ENCODE results near the gene FSIP1.

FSIP1 gene

GRCh38 chr15:39714251-39714650 lies 68.4 kb downstream of the FSIP1 start:
- DNase-seq = no peak

- no peak for DNase-seq
These were observed 68.8 kb downstream of the FSIP1 start for GRCh38 chr15:39713846-39714245.

- DNase-seq = no peak
These were observed 72.0 kb downstream of the FSIP1 start for GRCh38 chr15:39710681-39711080.

- DNase-seq = no peak
These were observed 72.7 kb downstream of the FSIP1 start for GRCh38 chr15:39709941-39710340.

- no peak for DNase-seq
These were observed 76.4 kb downstream of the FSIP1 start for GRCh38 chr15:39706206-39706605.

- DNase-seq = no peak
These were observed 78.0 kb downstream of the FSIP1 start for GRCh38 chr15:39704689-39705088.

GRCh38 chr15:39704235-39704634 lies 78.4 kb downstream of the FSIP1 start:
- no peak for DNase-seq

GRCh38 chr15:39701988-39702387 lies 80.7 kb downstream of the FSIP1 start:
- no peak for DNase-seq

GRCh38 chr15:39700375-39700700 lies 82.3 kb downstream of the FSIP1 start:
- no peak for DNase-seq

- no peak for DNase-seq
These were observed 82.9 kb downstream of the FSIP1 start for GRCh38 chr15:39699516-39700374.

GRCh38 chr15:39698444-39699390 lies 83.9 kb downstream of the FSIP1 start:
- DNase-seq = no peak

- no peak for DNase-seq
These were observed 85.1 kb downstream of the FSIP1 start for GRCh38 chr15:39697509-39697908.

- no peak for DNase-seq
These were observed 86.8 kb downstream of the FSIP1 start for GRCh38 chr15:39695793-39696192.

GRCh38 chr15:39692356-39693327 lies 90.0 kb downstream of the FSIP1 start:
- no peak for DNase-seq

GRCh38 chr15:39690881-39691634 lies 91.6 kb downstream of the FSIP1 start:
- DNase-seq = no peak

- DNase-seq = no peak
These were observed 94.7 kb downstream of the FSIP1 start for GRCh38 chr15:39687965-39688364.

- peak; percentile 30 for DNase-seq
These were observed 96.5 kb downstream of the FSIP1 start for GRCh38 chr15:39685999-39686613.

- DNase-seq = no peak
These were observed 97.3 kb downstream of the FSIP1 start for GRCh38 chr15:39685367-39685766.

GRCh38 chr15:39684233-39684632 lies 98.4 kb downstream of the FSIP1 start:
- DNase-seq = no peak

- no peak for DNase-seq
These were observed 100.3 kb downstream of the FSIP1 start for GRCh38 chr15:39682366-39682765.

- no peak for DNase-seq
These were observed 101.8 kb downstream of the FSIP1 start for GRCh38 chr15:39680868-39681267.
